GM12878 (cell line): ENCODE measurements around the gene PCDHGC3.

Experiments used
- CHD4 ChIP-seq: fragments of 200-600 bp; sonication (generic); IDR thresholded peaks from 2 replicates; pipeline ENCODE4 v1.6.1; 2016; ENCODE audit warnings: mild to moderate bottlenecking
- POLR2A ChIP-seq: IDR thresholded peaks from 2 replicates; pipeline ENCODE4 v1.6.1; 2011; ENCODE audit warnings: low read depth, mild to moderate bottlenecking, low read length
- SREBF2 ChIP-seq: IDR thresholded peaks from 2 replicates; pipeline ENCODE4 v1.6.1; 2012; ENCODE audit warnings: mild to moderate bottlenecking, low read length
- STAT3 ChIP-seq: IDR thresholded peaks from 2 replicates; pipeline ENCODE4 v1.6.1; 2011; ENCODE audit warnings: low read depth, low read length, improper control_type of control experiment
- TF ChIP-seq, protein P1 (sequence below): fragments of 450-650 bp; IDR thresholded peaks from 2 replicates; pipeline ENCODE4 v1.6.1; 2016; ENCODE audit warnings: mild to moderate bottlenecking, moderate library complexity, borderline replicate concordance
- TF ChIP-seq, protein P2 (sequence below): IDR thresholded peaks from 2 replicates; pipeline ENCODE4 v1.6.1; 2012; ENCODE audit warnings: low read depth, low read length, improper control_type of control experiment
- TF ChIP-seq, protein P3 (sequence below): fragments of 450-650 bp; IDR thresholded peaks from 2 replicates; pipeline ENCODE4 v1.6.1; 2017; ENCODE audit warnings: mild to moderate bottlenecking

DNA sequence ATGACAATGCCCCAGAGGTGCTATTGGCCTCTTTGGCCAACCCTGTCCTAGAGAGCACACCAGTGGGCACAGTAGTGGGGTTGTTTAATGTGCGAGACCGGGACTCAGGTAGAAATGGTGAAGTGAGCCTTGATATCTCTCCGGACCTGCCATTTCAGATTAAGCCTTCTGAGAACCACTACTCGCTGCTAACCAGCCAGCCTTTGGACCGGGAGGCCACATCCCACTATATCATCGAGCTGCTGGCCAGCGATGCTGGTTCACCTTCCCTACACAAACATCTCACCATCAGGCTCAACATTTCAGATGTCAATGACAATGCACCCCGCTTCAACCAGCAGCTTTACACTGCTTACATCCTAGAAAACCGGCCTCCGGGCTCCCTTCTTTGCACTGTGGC lies 14.5 kb downstream of the PCDHGC3 start:
- TF ChIP-seq POLR2A (no peak), SREBF2 (no peak), STAT3 (no peak), CHD4 (no peak)
- TF ChIP-seq, protein P1, sequence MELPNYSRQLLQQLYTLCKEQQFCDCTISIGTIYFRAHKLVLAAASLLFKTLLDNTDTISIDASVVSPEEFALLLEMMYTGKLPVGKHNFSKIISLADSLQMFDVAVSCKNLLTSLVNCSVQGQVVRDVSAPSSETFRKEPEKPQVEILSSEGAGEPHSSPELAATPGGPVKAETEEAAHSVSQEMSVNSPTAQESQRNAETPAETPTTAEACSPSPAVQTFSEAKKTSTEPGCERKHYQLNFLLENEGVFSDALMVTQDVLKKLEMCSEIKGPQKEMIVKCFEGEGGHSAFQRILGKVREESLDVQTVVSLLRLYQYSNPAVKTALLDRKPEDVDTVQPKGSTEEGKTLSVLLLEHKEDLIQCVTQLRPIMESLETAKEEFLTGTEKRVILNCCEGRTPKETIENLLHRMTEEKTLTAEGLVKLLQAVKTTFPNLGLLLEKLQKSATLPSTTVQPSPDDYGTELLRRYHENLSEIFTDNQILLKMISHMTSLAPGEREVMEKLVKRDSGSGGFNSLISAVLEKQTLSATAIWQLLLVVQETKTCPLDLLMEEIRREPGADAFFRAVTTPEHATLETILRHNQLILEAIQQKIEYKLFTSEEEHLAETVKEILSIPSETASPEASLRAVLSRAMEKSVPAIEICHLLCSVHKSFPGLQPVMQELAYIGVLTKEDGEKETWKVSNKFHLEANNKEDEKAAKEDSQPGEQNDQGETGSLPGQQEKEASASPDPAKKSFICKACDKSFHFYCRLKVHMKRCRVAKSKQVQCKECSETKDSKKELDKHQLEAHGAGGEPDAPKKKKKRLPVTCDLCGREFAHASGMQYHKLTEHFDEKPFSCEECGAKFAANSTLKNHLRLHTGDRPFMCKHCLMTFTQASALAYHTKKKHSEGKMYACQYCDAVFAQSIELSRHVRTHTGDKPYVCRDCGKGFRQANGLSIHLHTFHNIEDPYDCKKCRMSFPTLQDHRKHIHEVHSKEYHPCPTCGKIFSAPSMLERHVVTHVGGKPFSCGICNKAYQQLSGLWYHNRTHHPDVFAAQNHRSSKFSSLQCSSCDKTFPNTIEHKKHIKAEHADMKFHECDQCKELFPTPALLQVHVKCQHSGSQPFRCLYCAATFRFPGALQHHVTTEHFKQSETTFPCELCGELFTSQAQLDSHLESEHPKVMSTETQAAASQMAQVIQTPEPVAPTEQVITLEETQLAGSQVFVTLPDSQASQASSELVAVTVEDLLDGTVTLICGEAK = no peak
- TF ChIP-seq, protein P2, sequence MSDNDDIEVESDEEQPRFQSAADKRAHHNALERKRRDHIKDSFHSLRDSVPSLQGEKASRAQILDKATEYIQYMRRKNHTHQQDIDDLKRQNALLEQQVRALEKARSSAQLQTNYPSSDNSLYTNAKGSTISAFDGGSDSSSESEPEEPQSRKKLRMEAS = no peak
- TF ChIP-seq, protein P3, sequence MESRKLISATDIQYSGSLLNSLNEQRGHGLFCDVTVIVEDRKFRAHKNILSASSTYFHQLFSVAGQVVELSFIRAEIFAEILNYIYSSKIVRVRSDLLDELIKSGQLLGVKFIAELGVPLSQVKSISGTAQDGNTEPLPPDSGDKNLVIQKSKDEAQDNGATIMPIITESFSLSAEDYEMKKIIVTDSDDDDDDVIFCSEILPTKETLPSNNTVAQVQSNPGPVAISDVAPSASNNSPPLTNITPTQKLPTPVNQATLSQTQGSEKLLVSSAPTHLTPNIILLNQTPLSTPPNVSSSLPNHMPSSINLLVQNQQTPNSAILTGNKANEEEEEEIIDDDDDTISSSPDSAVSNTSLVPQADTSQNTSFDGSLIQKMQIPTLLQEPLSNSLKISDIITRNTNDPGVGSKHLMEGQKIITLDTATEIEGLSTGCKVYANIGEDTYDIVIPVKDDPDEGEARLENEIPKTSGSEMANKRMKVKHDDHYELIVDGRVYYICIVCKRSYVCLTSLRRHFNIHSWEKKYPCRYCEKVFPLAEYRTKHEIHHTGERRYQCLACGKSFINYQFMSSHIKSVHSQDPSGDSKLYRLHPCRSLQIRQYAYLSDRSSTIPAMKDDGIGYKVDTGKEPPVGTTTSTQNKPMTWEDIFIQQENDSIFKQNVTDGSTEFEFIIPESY = no peak
